Activated naive CD4-positive, alpha-beta T cell treated with anti-CD3 and anti-CD28 coated beads, Interleukin-2, amount 10 ng/mL, durations not matched to agents 7 days and 5 days (primary cell): ENCODE measurements around the gene PPP1R13L.
"Not testable (repeated sequence)": the region's sequence is repeated elsewhere in the genome, so short reads cannot be mapped to it uniquely, and the experiment has no call there.

ENCODE experiments used
- CTCF ChIA-PET: fragments of 350-600 bp; sonication (Branson Sonifier 250); formaldehyde crosslinking; loops from one replicate; lab custom pipeline; 2021; ENCODE audit warnings: antibody characterized with exemption; lab: Charles Lee
- DNase-seq: peaks from one replicate; pipeline ENCODE4 v3.0.0-alpha.2; 2020
- H3K27ac Mint-ChIP-seq: one replicate; pipeline ENCODE4 v1.8.0; 2021; ENCODE audit warnings: mild to moderate bottlenecking, moderate library complexity, mixed read lengths
- H3K27me3 Mint-ChIP-seq: one replicate; pipeline ENCODE4 v1.8.0; 2021; ENCODE audit warnings: mild to moderate bottlenecking, mixed read lengths
- H3K36me3 Mint-ChIP-seq: one replicate; pipeline ENCODE4 v1.8.0; 2021; ENCODE audit warnings: mixed read lengths
- H3K4me1 Mint-ChIP-seq: one replicate; pipeline ENCODE4 v1.8.0; 2021; ENCODE audit warnings: mixed read lengths
- H3K4me3 Mint-ChIP-seq: one replicate; pipeline ENCODE4 v1.8.0; 2021; ENCODE audit warnings: mild to moderate bottlenecking, moderate library complexity, mixed read lengths
- H3K9me3 Mint-ChIP-seq: one replicate; pipeline ENCODE4 v1.8.0; 2021; ENCODE audit warnings: mixed read lengths

The PPP1R13L gene

DNA sequence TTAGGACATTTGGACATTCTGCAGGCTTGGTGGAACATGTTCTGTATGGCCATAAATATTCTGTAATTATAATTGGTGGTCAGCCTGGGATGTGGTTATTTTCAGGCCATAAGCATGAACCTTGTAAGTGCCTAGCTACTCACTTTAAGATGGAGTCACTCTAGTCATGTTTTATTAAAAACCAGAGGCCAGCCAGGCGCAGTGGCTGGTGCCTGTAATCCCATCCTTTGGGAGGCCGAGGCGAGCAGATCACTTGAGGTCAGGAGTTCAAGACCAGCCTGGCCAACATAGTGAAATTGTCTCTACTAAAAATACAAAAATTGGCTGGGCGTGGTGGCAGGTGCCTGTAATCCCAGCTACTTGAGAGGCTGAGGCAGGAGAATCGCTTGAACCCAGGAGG lies 2.7 kb upstream of the PPP1R13L start:
- CTCF ChIA-PET: interaction anchor here (0.9 to 1.2 kb wide), 3 partner anchors 9 to 78 kb away, joined by 3 to 4 read pairs (median 4); no protein-coding TSS in a partner anchor
- not testable (repeated sequence) for DNase-seq, H3K27ac Mint-ChIP-seq, H3K9me3 Mint-ChIP-seq
- H3K27me3 Mint-ChIP-seq: peaks cover 32% of the 10 kb centered on the region
- peak overlapping the region; percentile 96 for H3K4me3 Mint-ChIP-seq
- peaks cover 21% of the 10 kb centered on the region for H3K36me3 Mint-ChIP-seq
- H3K4me1 Mint-ChIP-seq: peaks cover 50% of the 10 kb centered on the region

DNA sequence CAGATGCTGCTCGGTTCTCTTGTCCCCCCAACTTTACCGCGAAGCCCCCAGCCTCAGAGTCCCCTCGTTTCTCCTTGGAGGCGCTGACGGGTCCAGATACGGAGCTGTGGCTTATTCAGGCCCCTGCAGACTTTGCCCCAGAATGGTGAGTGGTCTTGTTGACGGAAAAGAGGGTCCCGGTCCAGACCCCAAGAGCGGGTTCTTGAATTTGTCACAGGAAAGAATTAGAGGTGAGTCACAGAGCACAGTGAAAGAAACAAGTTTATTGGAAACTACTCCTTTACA lies 2.2 kb upstream of the PPP1R13L start:
- Mint-ChIP-seq H3K9me3 (no peaks in the 10 kb centered on the region), H3K27ac (peak overlapping the region; percentile 52), H3K36me3 (peaks cover 17% of the 10 kb centered on the region), H3K4me3 (peak overlapping the region; percentile 96), H3K4me1 (peaks cover 53% of the 10 kb centered on the region), H3K27me3 (peaks cover 38% of the 10 kb centered on the region)
- CTCF ChIA-PET: interaction anchor here (0.9 to 1.2 kb wide), 2 partner anchors 72 to 78 kb away, joined by 3 to 4 read pairs; no protein-coding TSS in a partner anchor
- no peak for DNase-seq

DNA sequence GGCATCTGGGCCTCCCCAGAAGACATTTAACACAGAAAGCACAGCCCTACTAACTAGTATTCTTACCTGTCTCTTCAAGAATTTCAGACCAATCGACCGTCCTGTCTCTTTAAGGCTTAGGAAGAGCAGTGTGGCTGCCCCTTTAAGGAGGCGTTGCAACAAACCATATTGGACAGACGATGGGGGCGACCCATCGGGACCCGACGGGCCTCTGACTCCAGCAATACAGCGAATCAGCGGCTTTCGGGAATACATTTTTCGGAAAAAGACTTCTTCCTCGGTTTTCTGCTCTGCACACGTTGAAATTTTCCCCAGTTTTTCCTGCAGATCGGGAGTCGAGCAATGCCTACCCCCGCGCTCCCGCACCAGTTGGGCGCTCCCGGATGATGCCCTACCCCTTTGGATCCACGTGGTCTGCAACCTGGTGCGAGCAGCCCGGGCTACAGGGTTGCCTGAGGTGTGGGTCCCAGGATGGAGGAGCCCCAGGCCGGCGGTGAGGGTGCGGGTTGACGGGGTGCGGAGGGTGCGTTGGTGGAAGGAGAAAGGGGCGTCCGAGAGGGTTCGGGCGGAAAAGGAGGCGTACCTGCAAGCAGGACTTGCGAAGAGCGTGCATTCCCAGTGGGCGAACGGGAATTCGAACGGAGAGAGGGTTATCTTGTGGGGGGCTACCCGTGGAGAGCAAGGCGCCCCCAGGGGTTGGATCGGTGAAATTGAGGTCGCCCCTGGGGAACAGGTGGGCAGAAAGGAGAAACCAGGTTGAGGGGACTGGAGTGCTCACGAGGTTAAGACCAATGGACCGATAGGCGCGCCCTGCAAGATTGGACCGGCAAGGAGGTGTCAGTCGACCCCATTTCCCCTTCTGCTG lies 1.6 kb upstream of the PPP1R13L start, which contains the start of gene POLR1G:
POLR1G (plus strand) TSS at position 419 of the 865 bp plus-strand sequence; CDS start at position 472, 53 bp downstream.
- DNase-seq: peak; percentile 88
- peaks cover 53% of the 10 kb centered on the region for H3K4me1 Mint-ChIP-seq
- H3K27ac Mint-ChIP-seq: peak within 1 kb of the TSS; percentile 94
- H3K9me3 Mint-ChIP-seq: no peaks in the 10 kb centered on the region
- peaks cover 17% of the 10 kb centered on the region for H3K36me3 Mint-ChIP-seq
- peak within 1 kb of the TSS; percentile 96 for H3K4me3 Mint-ChIP-seq
- CTCF ChIA-PET: interaction anchor here (1.2 kb wide), 1 partner anchor 72 kb away, joined by 3 read pairs; no protein-coding TSS in a partner anchor
- peaks cover 43% of the 10 kb centered on the region for H3K27me3 Mint-ChIP-seq

DNA sequence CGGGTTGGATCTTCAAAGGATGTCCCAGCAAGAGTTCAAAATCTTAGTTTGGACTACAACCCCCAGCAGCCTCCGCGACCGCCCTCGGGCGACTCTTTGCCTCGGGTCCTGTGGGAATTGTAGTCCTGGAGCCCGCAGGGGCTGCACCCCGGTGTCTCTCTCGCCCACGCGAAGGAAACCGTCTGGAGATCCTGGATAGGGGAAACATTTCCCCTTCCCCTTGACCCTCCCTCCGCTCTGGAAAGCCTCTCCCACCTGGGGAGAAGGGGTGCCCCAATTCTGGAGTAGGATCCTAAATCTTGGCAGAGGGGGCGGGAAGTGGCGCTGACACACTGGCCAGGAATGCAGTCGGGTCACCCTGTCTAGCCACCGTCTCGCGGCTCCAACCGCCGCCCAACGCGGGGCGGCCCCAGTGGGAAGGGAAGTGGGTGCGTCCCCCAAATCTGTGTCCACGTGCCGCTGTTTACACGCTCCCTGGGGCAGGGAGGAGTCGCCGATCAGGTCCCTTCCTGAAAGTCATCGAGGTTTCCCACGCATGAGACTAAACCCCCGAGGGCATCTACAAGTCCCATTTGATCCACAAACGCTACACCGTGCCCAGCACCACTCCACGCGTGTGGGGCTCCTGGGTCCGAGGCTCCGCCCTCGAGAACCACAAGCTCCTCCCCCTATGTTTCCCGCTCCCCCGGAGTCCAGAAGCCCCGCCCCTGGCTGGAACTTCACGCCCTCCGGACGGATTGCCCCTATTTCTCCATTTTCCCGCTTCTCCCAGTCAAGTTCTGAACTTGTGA lies 761 bp upstream of the PPP1R13L start:
- H3K27me3 Mint-ChIP-seq: peaks cover 46% of the 10 kb centered on the region
- peaks cover 53% of the 10 kb centered on the region for H3K4me1 Mint-ChIP-seq
- H3K36me3 Mint-ChIP-seq: peaks cover 17% of the 10 kb centered on the region
- no peaks in the 10 kb centered on the region for H3K9me3 Mint-ChIP-seq
- H3K4me3 Mint-ChIP-seq: peak overlapping the region; percentile 96
- H3K27ac Mint-ChIP-seq: peak overlapping the region; percentile 94
- CTCF ChIA-PET: interaction anchor here (1.3 to 1.9 kb wide), 2 partner anchors 17 to 80 kb away, joined by 4 to 6 read pairs; no protein-coding TSS in a partner anchor
- peak; percentile 92 for DNase-seq

DNA sequence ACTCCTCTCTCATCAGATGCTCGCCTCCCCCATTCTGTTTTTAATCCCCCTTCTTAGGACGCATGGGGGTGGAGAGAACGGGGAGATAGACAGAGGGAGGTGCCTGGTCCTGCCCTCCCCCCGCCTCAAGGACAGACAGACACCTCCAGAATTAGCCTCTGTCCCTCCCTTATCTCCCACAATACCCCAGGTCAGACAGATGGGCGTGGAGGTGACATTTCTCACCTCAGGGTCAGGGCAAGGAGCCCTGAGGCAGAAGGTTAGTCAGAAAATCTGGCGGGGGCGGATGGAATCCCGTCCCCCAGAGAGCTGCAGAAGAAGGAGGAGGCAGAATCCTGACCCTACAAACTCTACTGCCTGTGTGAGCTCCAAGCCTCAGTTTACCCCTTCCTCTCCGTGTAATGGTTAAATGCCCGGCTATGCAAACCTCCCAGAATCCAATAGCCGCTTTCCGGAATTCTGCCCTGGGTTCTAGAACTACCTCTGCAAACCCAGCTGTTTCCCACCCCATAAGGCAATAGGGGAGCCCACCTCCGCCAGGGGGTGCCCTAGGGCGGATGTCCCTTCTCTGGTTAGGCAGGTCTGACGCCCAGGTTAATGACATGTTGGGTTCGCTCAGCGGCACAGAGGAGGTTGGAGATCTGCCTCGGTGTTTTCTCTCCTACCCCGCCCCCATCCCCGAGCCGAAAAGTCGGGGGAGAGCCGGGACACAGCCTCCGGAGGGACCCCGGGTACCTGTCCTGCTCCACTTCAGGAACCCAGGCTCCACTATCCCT lies 900 bp downstream of the PPP1R13L start:
- peaks cover 55% of the 10 kb centered on the region for H3K27me3 Mint-ChIP-seq
- H3K9me3 Mint-ChIP-seq: no peaks in the 10 kb centered on the region
- peak overlapping the region; percentile 71 for H3K27ac Mint-ChIP-seq
- peak overlapping the region; percentile 96 for H3K4me3 Mint-ChIP-seq
- CTCF ChIA-PET: interaction anchor here (0.7 to 3.7 kb wide), 10 partner anchors 10 to 81 kb away, joined by 3 to 30 read pairs (median 4); no protein-coding TSS in a partner anchor
- peak; percentile 88 for DNase-seq
- peaks cover 51% of the 10 kb centered on the region for H3K4me1 Mint-ChIP-seq
- H3K36me3 Mint-ChIP-seq: peaks cover 14% of the 10 kb centered on the region

DNA sequence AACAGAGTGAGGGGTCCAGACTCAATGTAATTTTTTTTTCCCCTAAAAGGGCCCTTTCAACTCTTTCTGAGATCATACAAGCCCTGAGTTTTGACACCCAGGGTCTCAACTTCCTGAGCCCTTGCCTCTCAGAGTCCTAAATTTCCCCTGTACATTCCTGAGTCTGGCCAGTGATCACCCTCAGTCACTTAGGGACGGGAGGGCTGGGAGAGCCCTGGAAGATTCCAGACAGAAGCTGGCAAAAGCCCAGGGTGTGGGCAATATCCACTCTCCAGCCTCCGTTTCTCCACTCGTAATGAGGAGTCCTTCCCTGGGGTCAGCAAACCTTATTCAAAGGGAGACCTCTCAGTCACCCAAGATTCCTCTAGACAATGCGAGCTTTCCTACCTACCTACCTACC lies 1.6 kb downstream of the PPP1R13L start:
- CTCF ChIA-PET: interaction anchor here (0.7 to 3.7 kb wide), 5 partner anchors 13 to 82 kb away, joined by 3 to 30 read pairs (median 6); no protein-coding TSS in a partner anchor
- Mint-ChIP-seq H3K4me1 (peaks cover 56% of the 10 kb centered on the region), H3K36me3 (peaks cover 12% of the 10 kb centered on the region), H3K4me3 (peak overlapping the region; percentile 12), H3K27ac (no peak overlapping the region), H3K9me3 (no peaks in the 10 kb centered on the region), H3K27me3 (peaks cover 62% of the 10 kb centered on the region)
- no peak for DNase-seq

DNA sequence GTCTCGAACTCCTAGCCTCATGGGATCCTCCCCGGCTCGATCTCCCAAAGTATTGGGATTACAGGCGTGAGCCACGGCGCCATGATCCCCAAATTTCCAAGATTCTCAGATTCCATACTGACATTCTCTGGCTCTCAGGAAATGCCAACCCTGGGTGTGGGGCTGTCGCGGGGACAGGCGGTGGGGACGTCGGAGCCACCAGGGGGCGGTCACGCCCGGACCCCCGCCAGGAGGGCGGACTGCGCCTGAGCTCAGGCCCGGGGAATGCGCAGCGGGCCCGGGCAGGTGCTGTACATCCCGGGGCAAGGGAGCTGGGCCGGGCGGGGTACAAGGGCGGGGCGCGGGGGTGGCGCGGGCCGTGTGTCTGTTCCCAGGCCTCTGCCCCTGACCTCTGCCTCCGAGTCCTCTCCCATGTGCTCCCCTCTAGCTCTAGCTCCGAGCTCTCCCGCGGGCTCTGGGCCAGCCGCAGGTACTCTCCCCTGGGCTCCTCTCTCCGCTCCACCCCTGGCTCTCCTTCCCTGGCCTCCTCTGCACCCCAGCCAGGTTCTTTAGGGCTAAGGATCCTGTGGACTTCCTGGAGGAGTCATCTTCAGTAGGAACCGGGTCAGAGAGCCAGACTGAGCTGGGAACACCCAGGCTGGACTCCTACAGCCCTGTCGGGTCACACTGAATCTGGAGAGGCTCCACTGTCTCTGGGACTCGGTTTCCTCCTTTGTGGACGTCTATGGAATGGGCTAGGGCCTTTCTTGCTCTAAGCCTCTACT lies 2.4 kb downstream of the PPP1R13L start:
- Mint-ChIP-seq H3K4me3 (no peak overlapping the region), H3K36me3 (peaks cover 9% of the 10 kb centered on the region), H3K27me3 (peaks cover 70% of the 10 kb centered on the region), H3K27ac (no peak overlapping the region), H3K9me3 (no peaks in the 10 kb centered on the region), H3K4me1 (peaks cover 52% of the 10 kb centered on the region)
- CTCF ChIA-PET: interaction anchor here (0.7 to 3.7 kb wide), 4 partner anchors 15 to 518 kb away, joined by 3 to 30 read pairs (median 3); no protein-coding TSS in a partner anchor
- peak; percentile 50 for DNase-seq

DNA sequence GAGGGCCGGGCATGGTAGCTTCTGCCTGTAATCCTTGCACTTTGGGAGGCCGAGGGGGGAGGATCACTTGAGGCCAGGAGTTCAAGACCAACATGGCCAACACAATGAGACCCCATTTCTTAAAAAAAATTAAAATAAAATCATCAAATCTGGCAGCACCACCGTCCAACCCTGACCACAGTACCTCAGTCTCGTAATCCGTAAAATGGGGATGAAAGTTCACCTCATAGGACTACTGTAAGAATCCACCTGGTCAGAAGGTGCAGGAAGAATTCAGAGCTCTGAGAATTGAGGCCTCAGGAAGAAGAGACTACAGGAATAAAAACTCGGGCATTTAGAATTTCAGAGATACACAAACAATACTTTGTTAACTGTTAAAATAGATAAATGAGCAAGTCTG lies 3.1 kb downstream of the PPP1R13L start:
- Mint-ChIP-seq H3K27me3 (peaks cover 77% of the 10 kb centered on the region), H3K27ac (no peak overlapping the region), H3K4me3 (no peak overlapping the region), H3K36me3 (peaks cover 14% of the 10 kb centered on the region), H3K4me1 (peaks cover 46% of the 10 kb centered on the region), H3K9me3 (no peaks in the 10 kb centered on the region)
- CTCF ChIA-PET: interaction anchor here (0.7 to 3.7 kb wide), 4 partner anchors 14 to 519 kb away, joined by 3 to 30 read pairs (median 3); no protein-coding TSS in a partner anchor
- DNase-seq: no peak

DNA sequence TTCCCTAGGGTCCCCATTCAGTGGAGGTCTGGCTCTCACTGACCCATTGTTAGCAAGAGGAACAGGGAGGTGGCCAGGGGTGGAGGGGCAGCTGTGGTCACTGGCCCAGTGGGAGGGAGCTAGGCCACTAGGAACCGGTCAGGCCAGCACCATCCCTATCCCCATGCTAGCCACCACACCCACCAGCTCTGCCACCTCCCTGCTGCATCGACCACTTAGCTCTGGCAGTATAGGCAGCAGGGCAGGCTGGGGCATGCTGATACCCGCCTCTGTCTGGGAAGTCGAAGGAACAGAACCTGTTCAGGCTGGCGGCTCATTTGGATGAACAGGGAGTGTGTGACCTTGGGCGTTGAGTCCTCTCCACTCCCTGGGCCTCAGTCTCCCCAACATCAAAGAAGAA lies 4.7 kb downstream of the PPP1R13L start:
- no peak for DNase-seq
- Mint-ChIP-seq H3K36me3 (peaks cover 13% of the 10 kb centered on the region), H3K9me3 (no peaks in the 10 kb centered on the region), H3K4me1 (peaks cover 38% of the 10 kb centered on the region), H3K4me3 (no peak overlapping the region), H3K27ac (no peak overlapping the region), H3K27me3 (peaks cover 87% of the 10 kb centered on the region)
- CTCF ChIA-PET: interaction anchor here (0.9 to 1.4 kb wide), 3 partner anchors 21 to 79 kb away, joined by 3 to 5 read pairs (median 3); no protein-coding TSS in a partner anchor

DNA sequence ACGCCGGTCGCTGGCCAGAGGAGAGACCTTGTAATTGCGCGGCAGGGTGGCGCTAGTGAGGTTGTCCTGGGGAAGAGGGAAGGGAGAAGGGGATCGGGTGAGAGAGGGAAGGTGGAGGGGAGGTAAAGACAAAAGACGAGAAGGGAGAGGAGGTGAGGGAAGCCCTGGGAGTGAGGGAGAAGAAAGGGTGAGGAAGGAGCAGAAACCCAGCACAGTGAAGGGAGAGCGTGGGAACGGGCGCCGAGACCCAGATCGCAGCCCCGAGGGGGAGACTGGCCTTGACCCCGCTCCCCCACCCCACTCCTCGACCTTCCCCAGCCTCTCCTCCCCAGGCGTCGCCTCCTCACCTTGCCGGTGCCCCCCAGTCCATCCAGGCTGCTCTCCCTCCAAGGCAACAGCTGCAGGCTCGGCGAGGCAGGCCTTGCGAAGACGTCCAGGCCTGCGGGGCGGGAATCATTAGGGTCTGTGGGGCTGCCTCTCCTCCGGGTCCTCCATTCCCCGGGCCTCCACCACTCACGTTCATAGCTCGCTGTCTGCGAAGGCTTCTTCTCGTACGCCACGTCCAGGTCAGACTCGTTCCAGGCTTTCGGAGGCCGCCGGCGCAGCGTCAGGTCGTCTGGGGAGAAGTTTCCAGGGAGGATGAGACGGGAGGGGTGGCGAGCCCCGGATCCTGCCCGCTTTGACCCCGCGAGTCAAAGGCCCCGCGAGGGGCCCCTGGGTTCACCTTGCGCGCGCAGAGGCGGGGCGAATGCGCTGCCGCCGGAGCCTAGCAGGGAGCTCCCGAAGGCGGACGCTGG lies 8.8 kb downstream of the PPP1R13L start:
- H3K4me3 Mint-ChIP-seq: no peak overlapping the region
- CTCF ChIA-PET: no interaction called here
- DNase-seq: no peak
- H3K4me1 Mint-ChIP-seq: peaks cover 15% of the 10 kb centered on the region
- H3K9me3 Mint-ChIP-seq: no peaks in the 10 kb centered on the region
- H3K36me3 Mint-ChIP-seq: peaks cover 8% of the 10 kb centered on the region
- peaks cover 59% of the 10 kb centered on the region for H3K27me3 Mint-ChIP-seq
- no peak overlapping the region for H3K27ac Mint-ChIP-seq

DNA sequence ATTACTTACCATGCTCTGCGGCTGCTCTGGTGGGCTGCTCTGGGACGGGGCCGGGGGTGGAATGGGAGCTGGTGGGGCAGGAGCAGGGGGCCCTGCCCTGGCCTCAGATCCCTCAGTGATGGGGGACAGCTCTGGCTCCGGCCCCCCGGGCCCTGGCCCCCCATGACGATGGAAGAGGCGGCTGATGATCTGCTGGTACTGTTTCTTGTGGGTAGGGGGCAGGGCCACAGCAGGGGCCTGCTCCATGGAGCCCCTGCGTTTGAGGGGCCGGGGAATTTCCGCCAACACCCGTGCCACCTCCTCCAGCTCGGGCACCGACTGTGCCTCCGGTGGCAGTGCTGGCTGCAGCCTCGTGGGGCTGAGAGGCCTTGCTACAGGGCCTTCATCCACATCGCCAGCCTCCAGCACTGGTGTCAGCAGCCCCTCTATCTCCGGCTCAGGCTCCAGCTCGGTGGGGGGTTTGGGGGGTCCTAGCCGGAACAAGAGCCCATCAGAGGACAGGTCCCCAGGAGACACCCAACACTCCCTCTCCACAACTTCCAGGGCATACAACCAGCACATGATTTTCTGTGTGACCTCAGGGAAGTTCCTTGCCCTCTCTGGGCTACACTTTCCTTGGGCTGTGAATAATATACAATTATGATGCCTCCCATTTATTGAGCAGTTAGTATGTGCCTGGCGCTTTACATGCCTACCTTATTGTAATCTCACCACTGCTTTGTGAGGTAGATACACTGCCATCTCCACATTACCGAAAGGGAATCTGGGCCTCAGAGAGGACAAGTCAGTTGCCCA lies 12.8 kb downstream of the PPP1R13L start:
- DNase-seq: no peak
- Mint-ChIP-seq H3K4me1 (peaks cover 4% of the 10 kb centered on the region), H3K36me3 (peaks cover 3% of the 10 kb centered on the region), H3K27me3 (peaks cover 45% of the 10 kb centered on the region), H3K27ac (no peak overlapping the region), H3K9me3 (no peaks in the 10 kb centered on the region), H3K4me3 (no peak overlapping the region)
- CTCF ChIA-PET: no interaction called here

DNA sequence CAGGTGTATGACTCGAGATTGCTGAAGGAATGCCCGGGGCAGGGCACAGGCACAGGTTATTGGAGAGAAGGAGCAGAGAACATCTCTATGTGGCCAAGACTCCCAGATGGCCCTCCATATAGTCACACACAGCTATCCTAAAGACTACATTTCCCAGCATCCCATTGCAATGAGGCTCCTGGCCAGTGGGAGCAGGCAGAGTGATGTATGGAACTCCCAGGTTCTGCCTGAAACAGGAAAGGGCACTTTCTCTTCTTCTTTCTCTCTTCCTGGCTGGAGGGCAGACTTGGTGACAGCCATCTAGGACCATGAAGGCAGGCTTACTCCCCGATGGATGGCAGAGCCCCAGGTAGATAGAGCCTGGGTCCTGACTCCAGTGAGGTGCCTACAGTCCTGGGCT lies 13.5 kb downstream of the PPP1R13L start:
- peaks cover 45% of the 10 kb centered on the region for H3K27me3 Mint-ChIP-seq
- no peaks in the 10 kb centered on the region for H3K9me3 Mint-ChIP-seq
- no peaks in the 10 kb centered on the region for H3K36me3 Mint-ChIP-seq
- H3K4me1 Mint-ChIP-seq: peaks cover 4% of the 10 kb centered on the region
- no peak overlapping the region for H3K27ac Mint-ChIP-seq
- no peak overlapping the region for H3K4me3 Mint-ChIP-seq
- CTCF ChIA-PET: no interaction called here
- DNase-seq: no peak
